Right ventricle myocardium inferior (tissue), 1 donor: ENCODE data around the gene KIFC1. TPM values are rescaled to one million over a fixed set of nuclear protein-coding genes. Genes with fewer than 3 reads are reported as not detected.

Experiments
- ATAC-seq: fragments of 200-7000 bp; cut with Tn5 transposase; one replicate; pipeline ENCODE4 v1.9.1; 2020; ENCODE audit warnings: mild to moderate bottlenecking, moderate library complexity
- DNase-seq: peaks from one replicate; pipeline ENCODE4 v3.0.0; 2021; ENCODE audit errors: missing footprints
- intact Hi-C: fragments of 100-400 bp; cut with DNase I; formaldehyde crosslinking; loops from one replicate; pipeline ENCODE4 v1.11.0; 2022
- total RNA-seq: library from RNA; stranded (reverse); fragmentation: NEBNext Ultra II Directional; extraction: Animal tissue kit (Norgen Biotek cat#: 25700); gene quantifications from one replicate; pipeline ENCODE4 v1.2.1, GENCODE V29; 2021
- donor health status: DM: no; HTN: yes; CAD: no; lungs with severe emphysema.

KIFC1 gene
- total RNA-seq, 1 donor from 2014 or later, result 1.3 TPM

DNA sequence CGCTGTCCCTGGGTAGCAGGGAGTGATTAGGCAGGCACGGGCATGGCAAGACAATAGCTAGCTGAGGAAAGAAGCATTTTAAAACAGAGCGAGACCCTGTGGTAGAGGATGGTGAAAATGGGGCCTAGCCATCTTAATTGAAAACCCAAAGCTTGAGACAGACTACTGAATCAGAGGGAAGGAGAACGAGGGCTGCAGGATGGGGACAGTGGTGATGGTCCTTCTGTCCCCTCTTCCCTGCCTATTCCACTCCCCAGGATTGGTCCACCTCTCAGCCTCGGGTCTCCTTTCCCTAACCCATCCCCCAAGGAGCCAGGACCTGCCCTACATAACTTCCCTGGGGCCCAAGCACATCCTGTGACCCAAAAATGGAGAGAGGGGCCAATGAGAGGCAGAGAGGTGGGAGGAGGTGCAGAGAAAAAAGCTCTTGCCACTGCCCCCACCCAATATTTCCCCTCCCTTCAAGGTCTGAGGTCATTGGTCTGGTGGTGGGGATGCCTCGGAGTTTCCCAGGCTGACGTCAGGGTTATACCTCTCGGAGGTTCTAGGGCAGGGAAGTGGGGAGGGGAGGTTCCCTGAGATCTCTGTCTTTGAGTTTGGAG, 27.2 kb downstream of the KIFC1 start:
- ATAC-seq, result no peak
- intact Hi-C loops, result loop anchor here (10.0 kb wide), 2 partner anchors 134 to 276 kb away; partner anchors contain the start of genes PFDN6 and WDR46
- no peak for DNase-seq

DNA sequence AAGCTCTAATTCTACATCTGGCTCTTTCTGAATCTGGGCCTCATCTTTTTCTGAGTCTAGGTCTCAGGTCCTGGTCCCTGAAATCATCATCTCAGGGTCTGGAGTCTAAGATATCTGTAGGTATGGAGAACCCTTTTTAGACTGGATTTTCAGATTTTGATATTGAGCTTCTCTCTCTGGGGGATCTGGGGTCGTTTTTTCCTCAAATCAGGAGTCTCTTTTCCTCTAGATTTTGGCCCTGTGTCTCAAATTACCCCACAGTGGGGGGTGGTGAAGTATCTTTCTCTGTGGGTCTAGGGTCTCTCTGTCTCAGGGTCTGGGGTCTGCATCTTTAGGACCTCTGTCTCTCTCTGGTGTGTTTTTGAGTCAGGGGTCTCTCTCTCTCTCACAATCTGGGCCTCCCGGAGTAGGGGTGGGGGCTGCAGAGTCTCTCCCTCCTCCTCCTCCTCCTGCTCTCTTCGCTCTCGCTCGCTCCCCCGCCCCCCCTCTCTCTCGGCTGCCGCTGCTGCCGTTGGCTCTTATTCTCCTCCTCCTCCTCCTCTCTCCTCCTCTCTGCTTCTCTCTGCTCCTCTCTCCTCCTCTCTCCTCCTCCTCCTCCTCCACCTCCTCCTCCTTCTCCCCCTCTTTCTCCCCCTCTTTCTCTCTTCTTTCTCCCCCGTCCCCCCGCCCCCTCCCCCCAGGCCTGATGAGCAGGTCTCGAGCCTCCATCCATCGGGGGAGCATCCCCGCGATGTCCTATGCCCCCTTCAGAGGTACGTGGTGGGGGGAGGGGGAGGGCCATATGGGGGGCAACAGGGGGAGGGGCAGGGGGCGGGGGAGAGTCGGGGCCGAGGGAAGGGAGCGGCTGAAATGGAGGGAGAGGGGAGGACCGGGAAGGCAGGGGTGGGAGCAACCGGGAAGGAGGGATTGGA, 28.2 kb downstream of the KIFC1 start, which contains the start of gene SYNGAP1:
Gene SYNGAP1, plus strand, starts transcription at position 486 of the 911 bp plus-strand sequence. Its CDS starts 200 bp downstream, at position 686.
- peak; percentile 14 for ATAC-seq

DNA sequence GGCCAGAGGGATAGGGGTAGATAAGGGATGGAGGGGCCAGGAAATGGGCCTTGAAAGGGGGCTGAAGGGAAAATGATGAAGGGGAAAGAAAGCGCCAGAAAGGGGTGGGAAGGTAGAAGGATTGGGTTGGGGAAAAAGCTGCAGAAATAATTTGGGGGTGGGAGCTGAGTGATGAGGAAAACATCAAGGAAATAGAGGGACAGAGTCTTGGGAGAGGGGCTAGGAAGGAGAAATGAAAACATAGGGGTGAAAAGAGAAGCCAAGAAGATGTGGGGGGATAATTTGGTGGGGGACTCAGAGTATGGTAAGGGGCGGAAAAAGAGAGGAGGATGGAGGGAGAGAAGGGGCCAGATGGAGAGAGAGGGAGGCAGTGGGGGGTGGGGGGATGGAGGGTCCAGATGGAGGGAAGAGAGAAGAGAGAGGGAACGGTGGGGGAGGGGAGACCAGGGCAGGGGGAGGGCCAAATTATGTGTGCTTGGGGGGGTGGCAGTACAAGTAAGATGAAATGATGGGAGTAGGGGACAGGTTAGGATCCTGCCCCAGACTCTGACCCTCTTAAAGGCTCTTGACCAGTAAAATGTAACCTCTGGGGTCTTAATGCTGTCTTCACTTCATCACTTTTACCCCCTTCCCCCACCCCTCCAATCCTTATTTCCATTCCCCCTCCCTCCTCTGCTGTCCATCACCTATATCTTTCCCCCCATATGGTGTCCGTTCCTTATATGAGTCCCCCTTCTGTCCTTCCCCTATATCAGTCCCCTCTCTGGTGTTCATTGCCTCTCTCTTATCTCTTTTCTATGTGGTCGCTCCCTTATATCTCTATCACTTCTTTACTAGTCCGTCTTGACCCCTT, 29.1 kb downstream of the KIFC1 start:
- intact Hi-C loops, result loop anchor here (10.0 kb wide), 1 partner anchor 154 kb away; no protein-coding TSS in a partner anchor
- no peak for DNase-seq
- no peak for ATAC-seq

More for the DNA sequence above, 28.2 kb downstream of the KIFC1 start, which contains the start of gene SYNGAP1:
- DNase-seq, result peak; percentile 82
- intact Hi-C loops, result loop anchor here (10.0 kb wide), 3 partner anchors 135 to 275 kb away; partner anchors contain the start of genes PFDN6 and WDR46

DNA sequence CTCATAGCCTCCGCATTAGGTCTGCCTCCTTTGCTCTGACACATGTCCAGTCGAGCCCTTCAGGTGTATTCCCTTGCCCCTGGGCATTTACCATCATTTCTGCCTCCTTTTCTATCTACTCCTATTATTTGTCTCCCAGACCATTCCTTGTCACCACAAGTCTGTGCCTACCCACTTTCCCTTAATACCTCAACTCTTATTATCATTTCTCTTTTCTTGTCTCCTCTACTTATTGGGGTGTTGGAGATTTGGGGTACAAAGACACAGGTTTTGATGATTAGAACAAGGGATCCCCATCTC, 29.7 kb downstream of the KIFC1 start:
- DNase-seq (no peak), ATAC-seq (no peak)
- intact Hi-C loops, result loop anchor here (10.0 kb wide), 1 partner anchor 154 kb away; no protein-coding TSS in a partner anchor

DNA sequence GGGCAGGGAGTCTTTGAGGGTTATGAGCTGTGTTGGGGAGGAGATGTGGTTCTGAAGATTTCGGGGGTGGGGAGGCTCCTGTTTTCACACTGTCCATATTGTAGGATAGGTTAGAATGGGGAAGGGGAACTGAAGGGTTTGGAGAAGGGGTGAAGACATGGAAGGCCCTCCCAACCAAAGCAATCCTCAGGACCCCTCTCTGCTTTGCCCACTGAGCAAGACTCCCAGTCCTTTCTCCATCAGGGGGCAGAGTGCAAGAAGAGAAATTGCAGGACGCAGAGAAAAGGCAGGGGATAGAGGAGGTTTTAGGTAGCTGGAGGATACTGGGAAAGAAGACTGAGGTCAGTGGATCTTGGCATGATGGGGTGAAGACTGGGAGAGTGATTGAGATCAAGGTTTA, 32.2 kb downstream of the KIFC1 start:
- ATAC-seq (no peak), DNase-seq (no peak)
- intact Hi-C loops, result loop anchor here (2.0 to 10.0 kb wide), 2 partner anchors 33 to 151 kb away; partner anchors contain the start of gene KIFC1

DNA sequence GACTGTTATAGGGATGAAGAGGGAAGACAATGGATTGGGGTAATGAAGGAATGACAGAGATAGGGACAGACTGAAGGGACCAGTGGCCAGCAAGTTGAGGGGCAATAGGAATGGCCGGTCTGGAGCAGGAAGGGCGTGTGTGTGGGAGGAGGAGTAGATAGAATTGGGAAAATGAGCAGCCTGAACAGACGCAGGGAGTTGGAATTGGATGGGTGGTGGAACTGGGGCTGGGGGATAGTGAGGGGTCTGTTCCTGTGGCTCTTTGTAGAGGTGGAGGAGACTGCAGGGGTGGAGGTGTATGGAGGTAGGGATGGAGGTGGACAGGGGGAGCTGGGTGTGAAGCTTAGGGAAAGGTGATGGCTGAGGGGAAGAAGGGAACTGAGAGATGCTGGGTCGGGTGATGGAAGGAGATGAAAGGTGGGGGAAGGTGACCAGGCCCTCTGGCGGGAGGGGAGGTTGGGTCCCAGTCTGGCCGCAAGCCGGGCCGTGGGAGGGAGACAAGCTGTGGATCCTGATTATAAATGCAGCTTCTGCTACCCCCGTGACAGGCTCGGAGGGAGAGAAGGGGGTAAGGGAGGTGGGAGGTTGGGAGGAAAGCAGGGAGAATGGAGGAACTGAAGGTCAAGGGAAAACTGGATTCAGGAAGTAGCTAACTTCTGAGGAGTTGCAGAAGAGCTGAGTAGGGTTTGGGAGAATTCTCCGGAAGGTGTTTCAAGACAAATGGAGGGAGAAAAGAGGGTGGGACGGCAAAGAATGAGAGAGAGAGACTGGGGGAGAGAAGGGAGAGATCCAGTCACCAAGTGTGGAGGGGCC, 33.4 kb downstream of the KIFC1 start:
- intact Hi-C loops, result loop anchor here (2.0 to 10.0 kb wide), 2 partner anchors 34 to 150 kb away; partner anchors contain the start of gene KIFC1
- no peak for ATAC-seq

DNA sequence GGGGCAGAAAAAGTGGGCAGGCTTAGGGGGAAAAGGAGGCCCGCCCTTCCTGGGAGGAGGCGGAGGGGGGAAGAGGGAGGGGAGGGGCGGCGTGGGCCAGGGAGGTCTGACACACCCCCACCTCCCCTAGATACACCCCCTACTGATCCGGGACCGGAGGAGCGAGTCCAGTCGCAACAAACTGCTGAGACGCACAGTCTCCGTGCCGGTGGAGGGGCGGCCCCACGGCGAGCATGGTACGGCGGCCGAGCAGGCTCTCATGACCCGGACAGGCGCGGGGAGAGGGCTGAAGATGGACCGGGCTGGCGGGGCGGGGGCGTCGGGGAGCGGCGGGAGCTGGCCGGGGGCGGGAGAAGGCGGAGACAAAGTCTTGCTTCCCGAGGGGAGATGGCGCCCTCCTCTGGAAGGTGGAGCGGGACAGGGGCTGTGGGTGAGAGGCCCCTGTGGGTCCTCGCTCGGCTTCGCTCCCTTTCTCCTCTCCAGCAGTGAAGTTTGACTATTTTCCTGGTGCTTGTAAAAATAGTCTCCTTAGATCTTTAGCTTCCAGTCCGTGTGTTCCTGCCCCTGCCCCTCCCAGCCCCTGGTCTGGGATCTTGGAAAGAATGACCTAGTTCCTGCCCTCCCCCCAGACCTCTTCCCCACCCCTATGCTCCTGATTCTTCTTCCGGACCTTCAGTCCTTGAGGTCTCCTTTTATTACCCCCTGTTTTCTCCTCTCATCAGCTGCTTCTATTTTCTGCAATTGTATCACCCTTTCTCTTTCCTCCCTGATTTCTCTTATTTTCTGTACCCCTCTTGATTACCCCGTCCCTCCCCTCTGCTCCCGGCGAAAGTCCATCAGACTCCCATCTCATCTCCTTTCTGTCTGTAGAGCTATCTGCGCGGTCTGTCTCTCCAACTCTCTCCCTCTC, 34.3 kb downstream of the KIFC1 start:
- DNase-seq, result peak; percentile 89
- peak; percentile 87 for ATAC-seq
- intact Hi-C loops, result loop anchor here (2.0 to 10.0 kb wide), 2 partner anchors 35 to 149 kb away; partner anchors contain the start of gene KIFC1

More for the DNA sequence above, 33.4 kb downstream of the KIFC1 start:
- DNase-seq, result no peak

DNA sequence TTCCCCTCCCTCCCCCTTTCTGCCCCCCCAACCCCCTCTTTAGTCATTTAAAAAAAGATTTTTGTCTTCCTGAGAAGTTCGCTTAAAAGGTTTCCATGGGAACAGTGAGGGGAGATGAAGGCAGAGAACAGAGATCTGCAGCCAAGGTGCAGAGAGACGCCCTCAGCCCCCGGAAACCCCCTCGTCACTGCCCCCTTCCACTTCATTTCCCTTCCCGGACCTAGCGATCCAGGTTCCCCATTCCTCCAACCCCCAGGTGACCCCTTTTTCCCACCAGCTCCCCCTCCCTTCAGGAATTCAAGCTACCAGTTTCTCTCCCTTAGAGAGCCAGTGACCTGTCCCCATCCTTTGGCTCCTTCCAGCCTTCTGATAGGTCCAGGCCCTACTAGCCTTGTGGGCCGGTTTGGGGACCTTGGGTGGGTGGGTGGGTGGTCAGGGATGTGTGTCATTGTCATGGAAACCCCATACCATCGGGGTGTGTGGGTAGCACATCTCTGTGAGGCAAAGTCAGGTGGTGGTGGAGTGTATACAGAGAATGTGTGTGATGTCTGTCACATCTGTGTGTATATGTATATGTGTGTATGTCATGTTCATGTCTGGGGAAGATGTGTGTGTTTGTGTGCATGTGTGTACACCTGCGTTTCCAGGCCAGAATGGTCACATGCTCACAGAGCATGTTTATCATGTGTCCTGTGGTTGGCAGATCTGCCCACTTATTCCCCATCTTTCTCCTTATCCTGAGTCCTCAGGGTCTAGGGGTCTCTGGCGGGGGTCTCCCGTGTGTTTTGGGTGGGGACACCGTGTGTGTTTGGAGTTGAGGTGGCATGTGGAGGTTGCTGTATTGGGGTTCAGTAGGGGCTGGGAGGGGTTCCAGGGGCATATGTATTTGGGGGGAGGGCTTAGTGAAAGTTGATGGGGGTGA, 35.2 kb downstream of the KIFC1 start:
- no peak for DNase-seq
- ATAC-seq, result no peak
- intact Hi-C loops, result loop anchor here (10.0 kb wide), 1 partner anchor 148 kb away; no protein-coding TSS in a partner anchor

DNA sequence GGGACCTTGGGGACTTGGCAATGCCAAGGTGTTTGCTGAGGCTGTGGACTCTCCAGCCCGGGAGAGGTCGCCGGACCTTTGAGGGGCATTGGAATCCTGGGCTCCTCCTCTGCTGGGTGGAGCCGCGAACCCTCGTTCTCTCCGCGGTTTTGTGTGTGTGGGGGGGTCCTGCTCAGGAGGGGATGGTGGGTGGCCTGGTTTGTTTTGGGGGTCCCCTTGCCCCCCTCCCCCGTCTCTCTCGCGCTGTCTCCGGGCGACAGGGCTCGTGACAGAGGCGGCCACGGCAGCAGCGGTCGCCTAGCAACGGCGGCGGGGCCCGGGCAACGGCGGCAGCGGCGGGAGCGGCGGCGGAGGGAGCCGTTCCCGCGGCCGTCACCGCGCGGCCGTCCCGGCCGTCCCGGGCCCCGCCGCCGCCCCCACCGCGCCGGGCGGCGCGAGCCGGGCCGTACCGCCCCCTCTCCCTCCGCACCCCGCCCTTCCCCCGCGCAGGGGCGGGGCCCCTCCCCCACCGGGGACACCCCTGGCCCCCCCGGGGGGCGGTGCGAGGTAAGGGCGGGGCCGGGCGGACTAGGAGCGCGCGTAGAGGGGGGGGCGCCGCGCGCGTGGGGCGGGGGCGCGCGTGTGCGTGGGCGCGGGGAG, 36.1 kb downstream of the KIFC1 start:
- DNase-seq (peak; percentile 79), ATAC-seq (no peak)
- intact Hi-C loops, result loop anchor here (10.0 kb wide), 1 partner anchor 147 kb away; no protein-coding TSS in a partner anchor

DNA sequence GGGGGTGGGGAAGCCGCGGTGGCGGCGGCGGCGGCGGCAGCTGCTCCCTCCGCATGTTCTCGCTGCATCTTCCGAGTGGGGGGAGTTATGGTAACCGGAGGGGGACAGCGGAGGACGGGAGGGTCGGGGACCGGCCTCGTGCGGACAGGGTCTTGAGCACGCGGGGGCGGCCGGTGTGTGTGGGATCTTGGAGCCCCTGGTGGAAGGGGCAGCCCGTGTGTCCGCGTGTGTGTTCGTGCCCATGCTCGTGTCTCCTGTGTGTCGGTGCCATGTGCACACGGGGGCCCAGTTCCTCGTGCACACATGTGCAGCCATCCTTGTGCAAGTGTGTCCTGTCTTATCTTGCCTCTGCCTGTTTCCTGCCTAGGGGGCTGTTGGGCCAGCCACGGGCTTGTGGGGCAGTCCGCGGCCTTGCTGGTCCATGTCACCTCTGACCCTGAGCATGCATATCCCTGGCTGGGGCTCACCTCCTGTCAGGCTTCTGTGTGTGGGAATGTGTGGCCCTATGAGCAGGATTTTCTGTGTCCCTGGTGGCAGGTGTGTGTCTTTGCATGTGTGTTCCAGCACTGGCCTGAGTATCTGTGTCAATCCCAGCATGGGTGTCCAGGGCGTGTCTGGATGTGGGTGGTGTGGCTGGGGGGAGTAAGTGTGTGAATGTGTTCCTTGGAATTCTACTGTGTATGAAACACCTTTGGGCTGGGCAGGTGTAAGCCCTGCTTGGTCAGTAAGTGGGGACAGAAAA, 36.8 kb downstream of the KIFC1 start:
- ATAC-seq (no peak), DNase-seq (peak; percentile 55)
- intact Hi-C loops, result loop anchor here (10.0 kb wide), 1 partner anchor 146 kb away; no protein-coding TSS in a partner anchor

DNA sequence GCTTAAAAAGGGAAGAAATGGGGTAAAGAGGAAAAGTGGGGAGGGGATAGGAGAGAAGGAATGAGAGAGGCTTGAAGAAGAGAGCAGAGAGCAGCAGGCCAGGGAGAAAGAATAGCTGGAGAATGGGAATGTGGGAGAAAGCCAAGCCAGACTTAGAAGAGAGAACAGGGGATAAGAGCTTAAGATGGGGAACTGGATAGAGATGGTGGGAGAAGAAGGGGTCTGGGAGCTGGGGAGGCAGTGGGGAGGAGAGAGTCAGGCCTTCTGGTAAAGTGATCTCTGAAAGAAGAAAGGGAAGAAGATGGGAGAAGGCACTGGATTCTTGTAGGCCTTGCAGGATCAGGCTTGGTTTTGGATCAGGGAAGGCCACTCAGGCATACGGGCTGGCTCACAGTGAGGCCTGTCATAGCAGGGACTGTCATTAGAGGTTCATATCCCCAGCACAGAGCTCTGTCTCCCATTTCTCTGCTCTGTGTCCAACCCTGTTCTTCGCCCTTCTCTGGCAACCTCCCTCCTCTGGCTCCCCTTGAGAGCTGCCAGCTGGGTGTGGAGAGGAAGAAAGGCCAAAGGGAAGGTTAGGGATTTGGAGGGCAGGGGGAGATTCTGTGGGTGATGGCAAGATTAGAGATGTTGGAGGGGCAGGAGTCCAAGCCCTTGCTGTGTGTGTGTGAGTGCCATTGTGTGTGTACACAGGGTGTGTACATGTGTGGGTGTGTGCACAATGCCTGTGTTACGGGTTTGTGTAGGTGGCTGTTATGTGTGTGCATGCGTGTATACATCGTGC, 37.5 kb downstream of the KIFC1 start:
- intact Hi-C loops, result loop anchor here (10.0 kb wide), 1 partner anchor 146 kb away; no protein-coding TSS in a partner anchor
- no peak for ATAC-seq
- DNase-seq, result no peak

DNA sequence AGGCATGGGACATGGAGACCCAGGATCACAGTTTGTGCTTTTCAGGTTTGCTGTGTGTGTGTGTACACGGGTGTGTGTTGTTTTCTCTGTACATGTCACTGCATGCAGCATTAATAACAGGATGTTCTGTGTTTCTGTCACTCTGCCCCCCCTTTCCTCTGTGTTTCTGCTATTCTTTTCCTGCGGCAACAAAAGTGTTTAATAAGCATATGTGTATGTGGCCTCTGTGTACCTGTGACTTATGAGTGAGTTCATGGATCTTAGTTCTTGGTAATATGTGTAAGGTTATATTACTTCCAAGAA, 38.1 kb downstream of the KIFC1 start:
- intact Hi-C loops, result loop anchor here (10.0 kb wide), 1 partner anchor 145 kb away; no protein-coding TSS in a partner anchor
- no peak for DNase-seq
- no peak for ATAC-seq

DNA sequence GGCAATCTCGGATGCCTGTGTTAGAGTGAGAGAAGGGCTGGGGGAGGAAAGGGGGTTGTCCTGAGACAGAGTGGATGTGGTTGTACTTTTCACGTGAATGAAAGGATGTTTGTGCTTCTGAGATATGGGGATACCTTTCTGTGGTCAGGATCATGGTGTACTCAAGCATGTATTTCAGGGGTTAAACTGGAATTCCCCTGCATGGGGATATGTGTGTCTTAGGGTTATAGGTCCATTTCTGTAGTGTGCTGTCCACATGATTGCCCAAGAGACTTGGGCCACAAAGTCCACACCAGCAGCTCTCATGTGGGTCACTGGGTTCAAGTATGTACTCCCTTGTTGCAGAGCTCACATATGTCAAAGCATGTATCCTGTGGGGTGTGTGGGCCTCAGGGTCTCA, 38.7 kb downstream of the KIFC1 start:
- DNase-seq (no peak), ATAC-seq (no peak)
- intact Hi-C loops, result no loop called here
